K562 (cell line): ENCODE measurements around the gene PRPF8. TPM values are rescaled to one million over a fixed set of nuclear protein-coding genes. Genes with fewer than 3 reads are reported as not detected.

Experiments
- ATF1 ChIP-seq, 2 experiments: fragments of 450-650 bp in 1 of 2; IDR thresholded peaks; 2 replicates each; pipeline ENCODE4 v1.6.1; 2016; ENCODE audit warnings: missing compliant biosample characterization in 1 of 2, missing genetic modification characterization in 1 of 2
- CBX8 ChIP-seq: fragments of 200-600 bp; sonication (generic); IDR thresholded peaks from 2 replicates; pipeline ENCODE4 v1.6.1; 2012; ENCODE audit warnings: borderline replicate concordance, mixed run types, low read depth, mild to moderate bottlenecking, moderate library complexity, mixed read lengths, low read length, control low read depth, inconsistent platforms; ENCODE audit not compliant: poor library complexity, severe bottlenecking; ENCODE audit errors: extremely low read depth
- HNRNPK ChIP-seq: fragments of 200-400 bp; formaldehyde crosslinking; IDR thresholded peaks from one replicate; pipeline ENCODE4 v1.6.1; 2018; ENCODE audit warnings: mild to moderate bottlenecking, low read depth, low read length; ENCODE audit not compliant: poor library complexity, severe bottlenecking
- ILK ChIP-seq: fragments of 450-650 bp; IDR thresholded peaks from 2 replicates; pipeline ENCODE4 v1.6.1; 2016; ENCODE audit warnings: missing genetic modification characterization, low read depth, mild to moderate bottlenecking, missing compliant biosample characterization, moderate library complexity, borderline replicate concordance
- LCOR ChIP-seq: sonication (generic); formaldehyde crosslinking; IDR thresholded peaks from 2 replicates; pipeline ENCODE4 v1.8.0; 2022; ENCODE audit warnings: mild to moderate bottlenecking, missing genetic modification reagents
- NR2C1 ChIP-seq, 2 experiments: fragments of 450-650 bp; IDR thresholded peaks; 2 replicates each; pipeline ENCODE4 v1.6.1; 2017; ENCODE audit warnings: mild to moderate bottlenecking in 2 of 2, antibody characterized with exemption in 1 of 2, inconsistent platforms in 1 of 2, missing compliant biosample characterization in 1 of 2, missing genetic modification characterization in 1 of 2
- PKNOX1 ChIP-seq: fragments of 450-650 bp; IDR thresholded peaks from 2 replicates; pipeline ENCODE4 v1.6.1; 2016
- PML ChIP-seq: IDR thresholded peaks from 2 replicates; pipeline ENCODE4 v1.6.1; 2012; ENCODE audit warnings: low read length, inconsistent platforms
- TBP ChIP-seq: optimal IDR thresholded peaks from 2 replicates; pipeline ENCODE3; 2011; ENCODE audit warnings: low read depth, low read length, improper control_type of control experiment
- WHSC1 ChIP-seq: IDR thresholded peaks from one replicate; pipeline ENCODE4 v1.6.1; 2012; ENCODE audit warnings: low read length, control low read depth, inconsistent platforms
- XRCC5 ChIP-seq: fragments of 200-400 bp; formaldehyde crosslinking; IDR thresholded peaks from 2 replicates; pipeline ENCODE4 v1.6.1; 2017; ENCODE audit warnings: low read depth, mild to moderate bottlenecking, low read length
- ZKSCAN1 ChIP-seq: fragments of 150-350 bp; IDR thresholded peaks from 2 replicates; pipeline ENCODE4 v1.6.1; 2016; ENCODE audit warnings: low read depth, low read length
- ZNF609 ChIP-seq: sonication (generic); formaldehyde crosslinking; IDR thresholded peaks from 2 replicates; pipeline ENCODE4 v1.8.1; 2023; ENCODE audit warnings: missing genetic modification reagents, mild to moderate bottlenecking, borderline replicate concordance
- polyA plus RNA-seq, 8 experiments: library from polyadenylated mRNA; depleted of rRNA in 4 of 8; stranded (reverse) in 5 of 8; unstranded in 3 of 8; fragments of >200 nt; fragmentation: Nextera tagmentation in 2 of 8; fragmentation: Illumina TruSeq in 1 of 8; extraction: Ambion mirVana in 2 of 8; extraction: Trizol in 1 of 8; gene quantifications; 2 replicates each; pipeline versions ENCODE4 v1.2.1 to v1.2.3, GENCODE V29; 2011 to 2014; ENCODE audit warnings: inconsistent platforms in 1 of 8, missing spikeins in 1 of 8
- total RNA-seq, 7 experiments: library from RNA; depleted of rRNA in 6 of 7; stranded (reverse); fragments of >200 nt in 6 of 7; fragmentation: Illumina TruSeq in 2 of 7; extraction: Trizol in 2 of 7; gene quantifications; 2 replicates each; pipeline versions ENCODE4 v1.2.1 to v1.2.3, GENCODE V29; 2011 to 2021; ENCODE audit warnings: low replicate concordance in 1 of 7

Gene PRPF8
- total and polyA plus RNA-seq, 9 of the 15 experiments (the other 6 are each of a cell fraction or from before 2014, with no cell fraction given): 64.3 to 294 (median 85.9) TPM

- TF ChIP-seq ZNF609 (CRISPR knock-in tag) (no peak), TBP (peak; percentile 90), HNRNPK (peak; percentile 97), NR2C1 (IDR thresholded peaks at IDR 0.05) (no peak), NR2C1 (tag; IDR thresholded peaks at IDR 0.05) (0 out of 2 replicates have a peak, but pooled peaks have one; percentile 13), WHSC1 (no peak), PML (peak; percentile 44; the same call in 1 of the 2 replicates), CBX8 (no peak), ATF1 (CRISPR knock-in tag; IDR thresholded peaks at IDR 0.05) (no peak; the same call in 1 of the 2 replicates), ATF1 (tag; IDR thresholded peaks at IDR 0.05) (peak; percentile 98), PKNOX1 (peak; percentile 99), ILK (tag) (no peak), ZKSCAN1 (no peak), XRCC5 (no peak), LCOR (CRISPR knock-in tag) (peak; percentile 75)
Observed at GRCh38 chr17:1716076-1716911, 31.6 kb upstream of the PRPF8 start (continued).
